Activated CD8-positive, alpha-beta memory T cell treated with anti-CD3 and anti-CD28 coated beads for 4 hours (primary cell): ENCODE results near the gene RNF130.
"Not testable (repeated sequence)": the region's sequence is repeated elsewhere in the genome, so short reads cannot be mapped to it uniquely, and the experiment has no call there.

Experiments used
- DNase-seq, 2 donors: peaks; one replicate each; pipeline ENCODE4 v3.0.0-alpha.2; 2020; ENCODE audit warnings: low read depth in 2 of 2

The RNF130 gene

DNA sequence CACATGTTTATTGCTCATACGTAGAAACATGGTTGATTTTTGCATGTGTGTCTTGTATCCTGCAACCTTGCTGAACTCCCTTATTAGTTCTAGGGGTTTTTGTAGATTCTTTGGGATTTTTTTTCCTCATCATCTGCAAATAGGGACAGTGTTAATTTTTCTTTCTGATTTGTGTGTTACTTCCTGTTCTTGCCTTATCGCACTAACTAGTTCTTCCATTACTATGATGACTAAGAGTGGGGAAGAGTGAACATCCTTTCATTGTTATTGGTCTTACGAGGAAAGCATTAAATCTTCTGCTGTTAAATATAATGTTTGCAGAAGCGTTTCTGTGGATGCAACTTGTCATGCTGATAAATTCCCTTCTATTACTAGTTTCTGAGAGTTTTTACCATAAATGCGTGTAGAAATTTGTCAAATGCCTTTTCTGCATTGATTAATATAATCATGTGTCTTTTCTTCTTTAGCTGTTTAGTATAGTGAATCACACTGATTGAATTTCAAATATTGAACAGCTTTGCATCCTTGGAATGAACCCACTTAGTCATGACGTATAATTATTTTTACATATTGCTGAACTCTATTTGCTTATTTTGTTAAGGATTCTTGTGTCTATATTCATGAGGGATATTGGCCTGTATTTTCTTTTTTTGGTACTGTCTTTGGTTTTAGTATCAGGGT lies 32.1 kb upstream of the RNF130 start:
- DNase-seq: no peak

- DNase-seq: no peak
These were observed 31.1 kb upstream of the RNF130 start for GRCh38 chr5:180102636-180103035.

- DNase-seq: no peak
These were observed 30.0 kb upstream of the RNF130 start for GRCh38 chr5:180101451-180102105.

DNA sequence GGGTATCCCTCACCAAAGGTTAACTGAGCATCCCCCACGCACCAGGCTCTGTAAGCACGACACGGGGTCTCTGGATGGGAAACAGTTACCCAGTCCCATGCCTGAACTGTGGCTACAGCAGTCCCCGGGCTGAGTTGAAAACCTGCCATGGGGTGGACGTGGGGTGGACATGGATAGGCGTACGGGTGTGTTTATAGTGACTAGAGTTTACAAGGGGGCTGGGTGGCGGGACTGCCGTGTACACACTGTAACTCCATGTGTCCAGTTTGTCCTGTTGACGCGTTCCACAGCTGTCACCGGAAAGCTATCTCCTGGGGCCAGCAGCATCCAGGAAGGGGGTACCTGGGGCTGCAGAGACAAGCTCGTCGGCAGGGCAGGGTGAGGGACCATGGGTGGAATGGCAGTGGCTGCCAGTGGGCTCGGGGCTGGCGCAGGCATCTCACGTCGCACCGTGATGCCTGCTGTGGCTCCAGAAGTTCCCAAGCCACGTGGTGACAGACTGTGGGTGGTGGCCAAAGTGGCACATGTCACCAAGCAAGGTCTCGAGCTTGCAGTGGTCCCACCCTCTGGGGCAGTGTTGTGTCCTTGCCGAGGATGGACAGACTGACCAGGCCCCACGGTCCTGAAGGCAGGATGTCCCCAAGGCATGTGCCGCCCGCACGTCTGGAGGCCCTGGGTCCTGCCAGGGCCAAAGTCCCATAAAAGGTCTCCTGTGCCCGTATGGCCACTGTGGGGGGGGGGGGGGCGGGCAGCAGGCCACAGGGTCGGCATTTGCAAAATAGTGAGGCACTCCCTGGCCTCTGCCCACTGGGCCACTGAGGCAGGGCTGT lies 29.3 kb upstream of the RNF130 start:
- DNase-seq: no peak

DNA sequence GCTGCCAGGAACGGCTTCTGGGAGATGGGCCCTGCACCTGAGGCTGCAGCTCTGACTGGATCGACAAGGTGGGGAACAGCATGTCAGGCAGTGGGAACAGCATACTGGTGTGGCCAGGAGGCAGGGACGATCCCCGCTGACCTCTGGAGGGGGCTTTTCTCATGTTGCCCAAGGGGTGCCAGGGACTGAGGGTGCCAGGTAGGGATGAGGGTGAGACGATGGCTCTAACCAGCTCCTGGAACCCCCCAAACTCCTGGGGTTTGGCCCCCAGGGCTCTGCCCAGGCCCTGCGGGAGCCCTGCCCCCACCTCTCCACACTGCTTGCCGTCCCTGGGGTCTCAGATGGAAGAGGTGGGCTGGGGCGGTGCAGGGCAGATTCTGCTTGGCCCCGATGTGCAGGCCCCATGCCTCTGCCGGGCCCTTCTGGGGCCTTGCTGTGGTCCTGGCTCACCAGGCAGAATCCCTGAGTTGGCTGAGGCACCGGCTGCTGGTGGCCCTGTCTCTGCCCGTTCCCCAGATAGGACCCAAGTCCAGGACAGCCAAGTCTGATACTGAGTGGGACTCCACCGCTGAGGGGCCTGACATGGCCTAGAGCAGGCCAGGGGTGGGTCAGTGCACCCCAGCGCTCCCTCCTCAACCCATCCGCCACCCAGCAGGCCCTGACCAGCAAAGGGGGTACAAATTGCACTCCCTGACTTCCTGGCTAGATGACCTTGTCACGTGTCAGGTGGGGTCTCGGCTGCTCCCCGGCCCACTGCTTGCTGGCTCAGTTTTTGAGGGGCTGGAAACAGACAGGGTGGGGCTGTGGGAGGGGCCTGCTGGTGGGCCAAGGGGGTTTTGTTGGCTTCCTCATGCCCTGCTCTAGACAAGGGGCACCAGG lies 28.4 kb upstream of the RNF130 start:
- no peak for DNase-seq

DNA sequence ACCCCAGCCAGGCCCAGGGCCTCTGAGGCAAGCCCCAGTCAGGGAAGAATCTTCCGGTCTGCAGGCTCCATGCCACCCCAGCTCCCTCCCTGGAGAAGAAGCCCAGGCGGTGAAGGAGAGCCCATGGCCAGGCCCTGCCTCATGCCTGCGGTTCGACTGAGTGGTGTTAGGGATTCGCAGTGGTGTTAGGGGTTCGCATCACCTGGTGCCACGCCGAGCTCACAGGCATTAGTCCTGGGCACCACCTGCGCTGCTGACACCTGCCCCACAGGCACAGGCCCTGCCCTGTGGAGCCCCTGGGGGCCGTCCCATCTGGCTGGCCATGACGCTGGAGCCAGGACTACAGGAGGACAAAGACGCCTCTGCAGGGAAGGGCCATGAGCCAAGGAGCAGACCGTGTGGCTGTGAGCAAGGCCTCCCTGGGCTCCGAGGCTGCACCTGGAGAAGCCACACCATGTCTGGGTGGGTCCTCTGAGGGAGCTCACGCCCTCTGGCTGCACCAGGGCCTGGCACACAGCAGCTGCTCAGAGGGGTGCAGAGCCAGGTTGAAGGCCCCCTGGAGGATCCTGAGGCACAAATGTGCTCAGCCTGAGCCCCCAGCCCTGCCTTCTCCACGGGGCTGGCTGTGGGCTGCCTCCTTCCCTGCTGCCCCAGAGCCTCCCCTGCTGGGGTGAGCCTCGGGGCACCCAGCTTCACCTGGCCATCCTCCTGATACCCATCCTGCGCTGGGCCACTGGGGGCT lies 27.6 kb upstream of the RNF130 start:
- no peak for DNase-seq

GRCh38 chr5:180098526-180098925 lies 27.0 kb upstream of the RNF130 start:
- DNase-seq: no peak

- DNase-seq: no peak
These were observed 26.4 kb upstream of the RNF130 start for GRCh38 chr5:180097926-180098325.

- no peak for DNase-seq
These were observed 25.8 kb upstream of the RNF130 start for GRCh38 chr5:180097163-180097894.

DNA sequence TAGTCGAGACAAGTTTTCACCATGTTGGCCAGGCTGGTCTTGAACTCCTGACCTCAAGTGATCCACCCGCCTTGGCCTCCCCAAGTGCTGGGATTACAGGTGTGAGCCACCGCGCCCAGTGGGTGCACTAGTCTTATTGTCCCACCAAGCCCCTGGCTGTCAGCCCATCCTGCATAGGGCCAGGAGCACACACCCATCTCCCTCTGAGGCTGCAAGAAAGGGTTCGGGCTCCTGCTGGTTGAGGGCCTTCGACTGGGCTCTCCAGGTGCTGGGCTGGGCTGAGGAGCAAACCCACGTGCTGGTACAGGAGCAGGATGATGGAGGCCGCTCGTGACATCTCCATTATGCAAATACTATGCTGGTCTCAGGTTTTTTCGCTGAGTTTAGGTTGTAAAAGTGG lies 25.1 kb upstream of the RNF130 start:
- DNase-seq: no peak

DNA sequence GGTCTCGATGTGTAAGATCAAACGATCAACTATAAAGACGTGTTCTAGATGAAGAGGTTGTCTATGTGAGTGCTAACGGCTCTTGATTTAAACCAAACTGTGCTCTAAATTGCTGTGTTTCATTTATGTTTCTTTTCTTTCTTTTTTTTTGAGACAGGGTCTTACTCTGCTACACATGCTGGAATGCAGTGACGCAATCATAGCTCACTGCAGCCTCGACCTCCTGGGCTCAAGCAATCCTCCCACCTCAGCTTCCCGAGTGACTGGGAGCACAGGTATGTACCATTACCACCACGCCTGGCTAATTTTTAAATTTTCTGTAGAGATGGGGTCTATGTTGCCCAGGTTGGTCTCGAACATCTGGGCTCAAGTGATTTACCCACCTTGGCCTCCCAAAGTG lies 24.0 kb upstream of the RNF130 start:
- no peak for DNase-seq

DNA sequence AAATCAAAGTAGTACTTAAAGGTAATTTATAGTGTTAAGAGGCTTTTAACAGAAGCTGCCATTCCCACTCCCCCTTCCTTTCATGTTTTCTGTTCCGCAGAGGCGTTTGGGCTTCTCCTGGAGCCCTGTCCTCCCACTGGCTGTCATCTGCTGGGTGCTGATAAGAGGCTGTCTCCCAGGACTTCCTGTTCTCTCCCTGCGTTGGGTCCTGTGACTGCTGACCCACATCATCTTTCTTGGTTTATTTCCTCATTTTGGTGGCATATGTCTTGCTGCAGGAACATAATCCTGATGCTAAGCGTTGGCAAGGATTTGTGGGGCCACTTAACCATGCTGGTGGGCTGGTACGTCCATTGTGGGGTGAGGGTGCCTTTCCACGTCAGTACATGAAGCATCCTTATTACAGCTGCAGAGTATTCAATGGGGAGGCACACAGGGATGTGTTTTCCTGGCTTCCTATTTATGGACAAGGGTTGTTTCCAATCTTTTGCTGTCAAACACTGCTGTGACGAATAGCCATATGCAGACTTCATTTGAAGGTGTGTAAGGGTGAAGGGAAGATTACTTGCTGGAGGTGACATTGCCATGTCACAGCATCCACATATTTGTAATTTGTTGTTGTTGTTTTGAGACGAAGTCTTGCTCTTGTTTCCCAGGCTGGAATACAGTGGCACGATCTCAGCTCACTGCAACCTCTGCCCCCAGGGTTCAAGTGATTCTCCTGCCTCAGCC lies 22.3 kb upstream of the RNF130 start:
- no peak for DNase-seq

DNA sequence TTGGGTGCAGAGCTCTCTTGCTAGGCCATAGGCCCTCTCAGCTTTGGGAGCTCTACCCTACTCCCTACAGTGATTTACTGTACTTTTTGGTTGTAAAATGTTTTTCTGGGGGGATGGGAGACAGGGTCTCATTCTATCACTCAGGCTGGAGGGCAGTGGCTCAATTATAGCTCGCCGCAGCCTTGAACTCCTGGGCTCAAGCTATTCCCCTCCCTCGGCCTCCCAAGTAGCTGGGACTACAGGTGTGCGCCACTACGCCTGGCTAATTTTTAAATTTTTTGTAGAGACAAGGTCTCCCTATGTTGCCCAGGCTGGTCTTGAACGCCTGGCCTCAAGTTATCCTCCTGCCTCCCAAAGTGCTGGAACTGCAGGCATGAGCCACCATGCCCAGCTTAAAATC lies 21.7 kb upstream of the RNF130 start:
- DNase-seq: no peak

- DNase-seq: no peak
These were observed 19.4 kb upstream of the RNF130 start for GRCh38 chr5:180090769-180091546.

GRCh38 chr5:180090098-180090768 lies 18.7 kb upstream of the RNF130 start:
- peak; percentile 55 to 62 for DNase-seq

- DNase-seq: not testable (repeated sequence)
These were observed 18.1 kb upstream of the RNF130 start for GRCh38 chr5:180089628-180090027.

- no peak for DNase-seq
These were observed 17.0 kb upstream of the RNF130 start for GRCh38 chr5:180088561-180088960.

GRCh38 chr5:180086816-180087399 lies 15.3 kb upstream of the RNF130 start:
- no peak for DNase-seq
